Activated CD8-positive, alpha-beta memory T cell treated with anti-CD3 and anti-CD28 coated beads, Interleukin-2, amount 50 U/mL, for 1 hour (primary cell): ENCODE measurements around the gene SDF2.
"Not testable (repeated sequence)": the region's sequence is repeated elsewhere in the genome, so short reads cannot be mapped to it uniquely, and the experiment has no call there.

ENCODE experiments used
- DNase-seq: peaks from one replicate; pipeline ENCODE4 v3.0.0-alpha.2; 2020; ENCODE audit errors: extremely low read depth

Gene SDF2

GRCh38 chr17:28684963-28685362, 23.3 kb upstream of the SDF2 start:
- no peak for DNase-seq

DNA sequence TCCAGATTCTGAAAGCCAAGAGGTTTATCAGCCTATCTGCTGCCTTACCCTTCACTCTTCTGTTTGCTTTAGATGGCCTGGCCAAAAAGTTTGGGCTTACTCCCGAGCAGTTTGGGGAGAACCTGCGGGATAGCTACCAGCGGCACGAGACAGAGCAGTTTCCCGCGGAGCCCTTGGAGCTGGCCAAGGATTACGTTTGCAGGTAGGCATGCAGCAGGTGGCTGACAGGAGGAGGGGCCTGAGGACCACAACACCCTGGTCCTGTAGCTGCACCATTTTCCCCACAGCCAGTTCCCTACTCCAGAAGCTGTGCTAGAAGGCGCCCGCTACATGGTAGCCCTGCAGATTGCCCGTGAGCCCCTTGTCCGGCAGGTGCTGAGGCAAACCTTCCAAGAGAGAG, 20.9 kb upstream of the SDF2 start:
- DNase-seq, result no peak

DNA sequence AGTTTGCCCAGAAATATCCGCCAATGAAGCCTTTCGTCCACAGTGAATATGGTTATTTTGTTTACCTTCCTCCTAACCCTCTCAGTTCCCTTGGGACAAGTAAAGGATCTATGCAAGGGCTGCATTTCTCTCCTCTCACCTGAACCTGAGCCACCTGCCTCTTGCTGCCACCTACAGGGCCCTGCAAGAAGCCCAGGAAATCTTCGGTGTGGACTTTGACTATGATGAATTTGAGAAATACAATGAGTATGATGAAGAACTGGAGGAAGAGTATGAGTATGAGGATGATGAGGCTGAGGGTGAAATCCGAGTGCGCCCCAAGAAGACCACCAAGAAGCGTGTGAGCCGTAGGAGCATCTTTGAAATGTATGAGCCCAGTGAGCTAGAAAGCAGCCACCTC, 14.3 kb upstream of the SDF2 start:
- DNase-seq, result no peak

DNA sequence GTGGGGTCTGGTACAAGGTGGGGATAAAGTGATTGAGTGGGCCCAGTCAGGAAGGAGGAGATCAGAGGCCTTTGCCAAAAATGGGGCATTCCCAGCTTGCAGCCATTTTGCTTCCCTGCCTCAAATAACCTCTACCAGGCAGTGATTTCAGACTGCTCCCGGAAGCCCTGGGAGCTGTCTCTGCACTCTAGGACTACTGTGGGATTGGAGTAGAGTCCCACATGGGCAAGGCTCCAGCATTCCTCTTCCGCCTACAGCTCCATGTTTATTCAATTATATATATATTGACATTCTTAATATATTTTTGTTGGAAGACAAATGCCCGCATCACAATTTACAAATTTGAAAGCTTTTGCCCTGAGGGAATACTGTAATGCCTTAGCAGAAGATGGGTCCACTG, 13.8 kb upstream of the SDF2 start:
- no peak for DNase-seq

DNA sequence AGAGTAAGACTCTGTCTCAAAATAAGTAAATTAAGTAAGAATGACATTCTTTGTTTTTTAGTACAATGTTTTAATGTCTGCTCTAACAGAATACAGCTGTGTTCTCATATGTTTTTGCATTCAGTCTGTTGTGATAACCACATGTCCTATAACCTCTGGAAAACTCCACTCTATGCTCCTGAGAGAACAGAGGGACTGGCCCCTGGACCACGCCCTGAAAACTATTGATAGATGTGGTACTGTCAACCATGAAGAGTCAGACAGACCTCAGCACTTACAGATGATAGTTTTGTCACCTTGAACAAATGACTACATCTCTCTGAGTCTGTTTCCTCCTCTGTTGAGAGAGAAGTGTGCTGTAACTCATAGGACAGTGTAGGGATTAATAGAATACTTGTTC, 8.2 kb upstream of the SDF2 start:
- no peak for DNase-seq

- no peak for DNase-seq
These were observed 6.2 kb upstream of the SDF2 start for GRCh38 chr17:28667870-28668269.

- no peak for DNase-seq
These were observed 4.3 kb upstream of the SDF2 start for GRCh38 chr17:28665994-28666393.

- DNase-seq, result no peak
These were observed 2.0 kb upstream of the SDF2 start for GRCh38 chr17:28663723-28664122.

GRCh38 chr17:28662527-28662829, 772 bp upstream of the SDF2 start:
- no peak for DNase-seq

DNA sequence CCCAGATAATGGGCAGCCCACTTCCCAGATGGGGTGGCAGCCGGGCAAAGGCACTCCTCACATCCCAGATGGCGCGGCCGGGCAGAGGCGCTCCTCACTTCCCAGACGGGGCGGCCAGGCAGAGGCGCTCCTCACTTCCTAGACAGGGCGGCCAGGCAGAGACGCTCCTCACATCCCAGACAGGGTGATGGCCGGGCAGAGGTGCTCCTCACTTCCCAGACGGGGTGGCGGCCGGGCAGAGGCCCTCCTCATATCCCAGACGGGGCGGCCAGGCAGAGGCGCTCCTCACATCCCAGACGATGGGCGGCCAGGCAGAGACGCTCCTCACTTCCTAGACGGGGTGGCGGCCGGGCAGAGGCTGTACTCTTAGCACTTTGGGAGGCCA, 2.2 kb downstream of the SDF2 start:
- DNase-seq, result not testable (repeated sequence)

GRCh38 chr17:28658766-28659496, 2.8 kb downstream of the SDF2 start:
- not testable (repeated sequence) for DNase-seq

GRCh38 chr17:28658342-28658741, 3.4 kb downstream of the SDF2 start:
- not testable (repeated sequence) for DNase-seq

GRCh38 chr17:28657756-28658155, 4.0 kb downstream of the SDF2 start:
- DNase-seq, result no peak

DNA sequence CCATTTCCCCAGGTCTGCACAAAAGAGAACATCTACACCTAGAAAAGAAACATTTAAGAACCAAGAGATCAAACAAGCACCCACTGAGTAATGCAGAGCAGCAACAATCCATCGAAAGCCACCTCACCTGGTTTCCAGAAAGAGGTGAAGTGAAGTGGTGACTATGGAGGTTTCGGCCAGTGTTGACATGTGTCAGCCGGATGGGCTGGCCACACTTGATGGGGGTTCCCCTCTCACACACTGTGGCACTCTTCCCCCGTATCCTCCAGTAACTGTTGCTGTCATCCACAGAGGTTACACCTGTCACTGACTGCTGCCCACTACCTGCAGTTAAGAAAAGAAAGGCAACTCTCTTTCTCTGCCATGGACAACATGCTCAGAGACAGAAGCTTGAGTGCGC, 6.5 kb downstream of the SDF2 start:
- DNase-seq, result no peak

GRCh38 chr17:28648698-28649097, 13.0 kb downstream of the SDF2 start:
- no peak for DNase-seq

- DNase-seq, result no peak
These were observed 15.5 kb downstream of the SDF2 start for GRCh38 chr17:28646039-28646754.

GRCh38 chr17:28645576-28645939, 16.1 kb downstream of the SDF2 start:
- no peak for DNase-seq

GRCh38 chr17:28644787-28645575, 16.7 kb downstream of the SDF2 start, which contains the start of gene BLTP2:
BLTP2 (minus strand) TSS chr17:28645158; CDS start chr17:28645056, 102 bp downstream.
- DNase-seq, result peak; percentile 82

- no peak for DNase-seq
These were observed 17.5 kb downstream of the SDF2 start for GRCh38 chr17:28643983-28644786.

- DNase-seq, result no peak
These were observed 20.1 kb downstream of the SDF2 start for GRCh38 chr17:28641579-28641978.

- no peak for DNase-seq
These were observed 26.2 kb downstream of the SDF2 start for GRCh38 chr17:28635506-28635905.
